Skeletal muscle tissue (tissue), 5 donors: ENCODE measurements around the gene RAP1GAP2. TPM values are rescaled to one million over a fixed set of nuclear protein-coding genes. Genes with fewer than 3 reads are reported as not detected.
"Not testable (repeated sequence)": the region's sequence is repeated elsewhere in the genome, so short reads cannot be mapped to it uniquely, and the experiment has no call there.

Experiments used
- H3K27ac ChIP-seq: one replicate; pipeline ENCODE4 v1.7.0; 2013; ENCODE audit warnings: mild to moderate bottlenecking, low read depth, low read length, inconsistent platforms
- H3K27me3 ChIP-seq, 3 donors: one replicate each; pipeline ENCODE4 v1.7.0; 2013; ENCODE audit warnings: low read length in 3 of 3; ENCODE audit not compliant: control insufficient read depth in 3 of 3, insufficient read depth in 3 of 3
- H3K36me3 ChIP-seq, 3 donors: one replicate each; pipeline ENCODE4 v1.7.0; 2013; ENCODE audit warnings: low read length in 3 of 3; ENCODE audit not compliant: control insufficient read depth in 3 of 3, insufficient read depth in 3 of 3
- H3K4me1 ChIP-seq, 3 donors: one replicate each; pipeline ENCODE4 v1.7.0; 2013; ENCODE audit warnings: low read length in 3 of 3, mild to moderate bottlenecking in 3 of 3; ENCODE audit not compliant: control insufficient read depth in 3 of 3, insufficient read depth in 3 of 3
- H3K4me3 ChIP-seq, 3 donors: one replicate each; pipeline ENCODE4 v1.7.0; 2013; ENCODE audit warnings: low read length in 3 of 3
- H3K9ac ChIP-seq, 3 donors: one replicate each; pipeline ENCODE4 v1.7.0; 2013; ENCODE audit warnings: low read length in 3 of 3, mild to moderate bottlenecking in 3 of 3, moderate library complexity in 2 of 3, low read depth in 1 of 3
- H3K9me3 ChIP-seq, 3 donors: one replicate each; pipeline ENCODE4 v1.7.0; 2013; ENCODE audit warnings: low read length in 3 of 3; ENCODE audit not compliant: control insufficient read depth in 3 of 3
- small RNA-seq: library from RNA; depleted of rRNA; stranded (forward); fragments of <200 nt; gene quantifications from one replicate; pipeline ENCODE3, GENCODE V24; 2014
- total RNA-seq: library from RNA; depleted of rRNA; stranded (reverse); fragments of >200 nt; gene quantifications from one replicate; pipeline ENCODE4 v1.2.3, GENCODE V29; 2014
- donor health status: Osteomylitis.

Gene RAP1GAP2
- total RNA-seq, 1 donor from 2014 or later = 2.1 TPM

- Histone ChIP-seq H3K36me3 (no peaks in the 10 kb centered on the region), H3K9me3 (peaks cover 0 to 3% (median 0%) of the 10 kb centered on the region in 3 donors), H3K27me3 (no peaks in the 10 kb centered on the region), H3K27ac (peak overlapping the region; percentile 47), H3K4me3 (peak overlapping the region; percentile 85 to 88 (median 87)), H3K4me1 (peaks cover 5 to 12% (median 8%) of the 10 kb centered on the region in 3 donors), H3K9ac (peak overlapping the region; percentile 69 to 77 (median 76))
These were observed 252.7 kb downstream of the RAP1GAP2 start for GRCh38 chr17:3048727-3049471.

DNA sequence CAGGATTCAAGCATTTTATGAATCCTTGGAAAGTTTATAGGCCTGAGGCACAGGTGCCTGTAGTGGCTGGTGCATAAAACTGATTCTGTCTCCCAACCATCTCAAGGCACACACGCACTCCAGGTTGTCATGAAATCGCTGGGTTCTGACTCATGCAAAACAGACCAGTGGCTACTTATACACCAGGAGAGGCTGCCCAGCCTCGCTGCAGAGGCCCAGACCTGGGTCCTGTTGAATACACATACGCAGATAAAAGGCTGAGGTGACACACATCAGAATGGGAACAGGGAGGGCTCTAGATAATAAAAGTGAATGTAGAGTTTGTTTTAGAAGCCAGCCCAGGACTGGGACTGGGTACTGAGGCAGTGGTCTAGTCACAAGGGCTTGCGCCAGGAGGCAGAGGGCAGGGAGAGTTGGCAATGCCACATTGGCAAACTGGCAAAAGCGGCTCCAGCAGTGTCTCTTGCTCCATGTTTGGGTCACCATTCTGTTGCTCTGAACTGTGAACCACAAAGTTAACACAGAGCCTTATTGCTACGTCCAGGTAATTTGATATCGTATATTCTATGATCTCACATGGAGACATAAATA, 253.6 kb downstream of the RAP1GAP2 start:
- no peaks in the 10 kb centered on the region for H3K9me3 ChIP-seq
- no peaks in the 10 kb centered on the region for H3K36me3 ChIP-seq
- no peaks in the 10 kb centered on the region for H3K27me3 ChIP-seq
- no peak overlapping the region for H3K27ac ChIP-seq
- peaks cover 5 to 12% (median 8%) of the 10 kb centered on the region in 3 donors for H3K4me1 ChIP-seq
- H3K4me3 ChIP-seq = peak overlapping the region in 2 of 3 donors; percentile 1 to 88
- no peak overlapping the region for H3K9ac ChIP-seq

DNA sequence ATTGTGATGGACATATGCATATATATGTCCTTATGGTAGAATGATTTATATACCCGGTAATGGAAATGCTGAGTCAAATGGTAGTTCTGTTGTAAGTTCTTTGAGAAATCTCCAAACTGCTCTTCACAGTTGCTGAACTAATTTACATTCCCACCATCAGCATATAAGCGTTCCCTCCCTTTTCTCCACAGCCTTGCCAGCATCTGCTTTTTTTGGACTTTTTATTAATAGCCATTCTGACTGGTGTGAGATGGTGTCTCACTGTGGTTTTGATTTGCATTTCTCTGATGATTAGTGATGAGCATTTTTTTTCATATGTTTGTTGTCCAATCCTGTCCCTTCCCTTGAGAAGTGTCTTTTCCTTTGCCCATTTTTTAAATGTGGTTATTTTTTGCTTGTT, 258.6 kb downstream of the RAP1GAP2 start:
- H3K9me3 ChIP-seq, H3K9ac ChIP-seq, H3K4me3 ChIP-seq, H3K27me3 ChIP-seq, H3K27ac ChIP-seq, H3K36me3 ChIP-seq, H3K4me1 ChIP-seq: not testable (repeated sequence)

DNA sequence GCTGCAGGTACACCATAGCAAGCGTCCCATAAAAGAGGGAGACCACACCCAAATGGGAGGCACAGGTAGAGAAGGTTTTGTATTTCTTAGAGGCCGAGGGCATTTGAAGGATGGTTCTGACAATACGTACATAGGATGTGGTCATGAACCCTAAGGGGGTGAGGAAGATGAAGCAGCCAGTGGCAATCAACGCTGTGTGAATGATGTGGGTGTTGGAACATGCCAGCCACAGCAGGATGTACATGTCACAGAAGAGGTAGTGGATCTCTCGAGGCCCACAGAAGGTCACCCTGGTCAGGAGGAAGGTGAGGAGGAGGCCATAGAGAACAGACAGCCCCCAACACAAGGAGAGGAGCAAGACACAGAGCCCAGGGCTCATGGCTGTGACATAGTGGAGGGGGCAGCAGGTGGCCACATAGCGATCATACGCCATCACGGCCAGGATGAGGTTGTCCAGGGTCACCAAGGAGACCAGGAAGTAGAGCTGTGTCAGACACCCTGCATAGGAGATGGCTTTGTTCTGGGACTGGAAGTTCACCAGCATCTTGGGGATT, 266.7 kb downstream of the RAP1GAP2 start:
- H3K36me3 ChIP-seq, H3K27ac ChIP-seq, H3K4me1 ChIP-seq, H3K9ac ChIP-seq, H3K4me3 ChIP-seq, H3K27me3 ChIP-seq, H3K9me3 ChIP-seq: not testable (repeated sequence)

- not testable (repeated sequence) for H3K4me1 ChIP-seq, H3K9me3 ChIP-seq, H3K4me3 ChIP-seq, H3K9ac ChIP-seq, H3K27ac ChIP-seq, H3K27me3 ChIP-seq, H3K36me3 ChIP-seq
These were observed 267.3 kb downstream of the RAP1GAP2 start, which contains the start of gene OR1D5 for GRCh38 chr17:3063507-3063906. TSS of gene OR1D5 (minus strand) at chr17:3063607. CDS start at chr17:3063607, 0 bp downstream.

DNA sequence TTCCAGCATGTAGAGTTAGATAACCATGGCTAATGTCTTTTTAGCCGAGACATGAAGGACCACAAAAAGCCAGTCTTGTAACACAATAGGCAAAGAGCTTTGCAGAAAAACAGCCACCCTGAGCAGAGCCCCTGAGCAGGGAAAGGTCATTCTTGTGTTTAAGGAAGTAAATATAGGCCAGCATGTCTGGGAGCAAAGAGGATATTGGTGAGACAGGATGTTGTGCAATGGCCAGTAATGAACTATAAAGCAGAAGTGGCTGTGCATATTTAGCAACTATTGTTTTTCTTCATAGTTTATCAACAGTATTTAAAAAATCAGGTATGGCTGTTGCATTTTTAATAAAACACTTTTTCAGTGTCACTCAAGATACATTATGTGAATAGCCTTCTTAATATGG, 269.0 kb downstream of the RAP1GAP2 start:
- H3K27me3 ChIP-seq, H3K4me1 ChIP-seq, H3K9me3 ChIP-seq, H3K36me3 ChIP-seq, H3K9ac ChIP-seq, H3K4me3 ChIP-seq, H3K27ac ChIP-seq: not testable (repeated sequence)

DNA sequence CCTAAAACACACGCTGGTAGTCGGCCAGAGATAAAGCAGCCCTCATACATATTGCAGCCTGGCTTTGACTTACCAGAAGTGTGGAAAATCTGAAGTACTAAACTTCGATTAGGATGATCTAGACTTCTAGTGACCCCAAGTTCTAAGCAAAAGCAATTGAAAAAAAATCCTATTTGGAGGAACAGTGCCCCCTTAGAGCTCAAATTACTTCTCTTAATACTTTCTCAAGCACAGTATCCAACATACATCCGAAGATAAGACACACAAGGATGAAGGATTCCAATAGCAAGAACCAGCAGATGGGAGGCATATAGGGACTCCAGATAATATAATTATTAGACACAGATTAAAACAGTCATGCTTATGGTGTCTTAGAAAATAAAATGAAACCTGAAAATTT, 277.6 kb downstream of the RAP1GAP2 start:
- H3K36me3 ChIP-seq, H3K4me1 ChIP-seq, H3K27ac ChIP-seq, H3K4me3 ChIP-seq, H3K9me3 ChIP-seq, H3K9ac ChIP-seq, H3K27me3 ChIP-seq: not testable (repeated sequence)

Small RNA genes lying within 50 kb of the gene (small RNA-seq; reads per million reads assigned to genes)
- not detected for gene MIR1253
- not detected for gene hsa-mir-1253

Other genes starting within 250 kb of the RAP1GAP2 start
- gene PAFAH1B1, start 202.8 kb upstream of the RAP1GAP2 start, total RNA-seq = 96.6 TPM
- gene CLUH, start 84.7 kb upstream of the RAP1GAP2 start, total RNA-seq = 33.9 TPM
- not detected for gene CCDC92B, start 46.8 kb upstream of the RAP1GAP2 start, total RNA-seq